22Rv1 (cell line): ENCODE measurements around the gene PTPRG.

Experiments used
- CTCF ChIP-seq: fragments of 450-650 bp; IDR thresholded peaks from 2 replicates; pipeline ENCODE4 v1.5.1; 2017; ENCODE audit warnings: mild to moderate bottlenecking
- ZFX ChIP-seq: fragments of 450-650 bp; IDR thresholded peaks from 2 replicates; pipeline ENCODE4 v1.6.1; 2017; ENCODE audit warnings: antibody characterized with exemption, borderline replicate concordance

GRCh38 chr3:62128051-62128450, 566.7 kb downstream of the PTPRG start:
- TF ChIP-seq CTCF (no peak), ZFX (no peak)
